ENCODE measurements around the gene CYP1A2.
"Not testable (repeated sequence)": the region's sequence is repeated elsewhere in the genome, so short reads cannot be mapped to it uniquely, and the experiment has no call there.

Gene CYP1A2

DNA sequence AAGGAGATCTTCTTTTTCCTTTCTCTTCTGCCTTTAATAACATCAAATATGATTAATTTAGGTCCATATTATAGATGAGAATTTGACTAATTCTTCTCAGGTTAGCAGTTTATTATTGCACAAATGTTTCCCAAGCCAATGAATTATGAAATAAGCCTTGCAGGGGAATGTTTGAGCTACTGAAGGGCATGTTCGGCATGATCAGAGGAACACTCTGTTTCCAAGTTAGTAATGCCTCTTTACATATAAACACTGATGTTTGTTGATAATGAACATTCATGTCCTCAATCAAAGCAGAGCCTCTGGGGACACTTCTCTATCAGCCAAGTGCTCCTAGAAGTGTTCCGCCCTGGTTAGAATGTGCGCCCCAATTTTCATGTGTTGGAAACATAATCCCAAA is 13.3 kb upstream of the CYP1A2 start:
- CTCF ChIA-PET, result interaction anchor here (0.7 to 1.1 kb wide), 2 partner anchors 10 to 15 kb away, joined by 3 read pairs; no protein-coding TSS in a partner anchor

DNA sequence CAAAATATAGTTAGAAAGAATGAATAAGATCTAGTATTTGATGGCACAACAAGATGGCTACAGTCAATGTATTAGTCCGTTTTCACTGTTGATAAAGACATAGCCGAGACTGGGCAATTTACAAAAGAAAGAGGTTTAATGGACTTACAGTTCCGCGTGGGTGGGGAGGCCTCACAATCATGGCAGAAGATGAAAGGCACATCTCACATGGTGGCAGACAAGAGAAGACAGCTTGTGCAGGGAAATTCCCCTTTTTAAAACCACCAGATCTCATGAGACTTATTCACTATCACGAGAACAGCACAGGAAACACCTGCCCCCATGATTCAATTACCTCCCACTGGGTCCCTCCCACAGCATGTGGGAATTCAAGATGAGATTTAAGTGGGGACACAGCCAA is 10.4 kb upstream of the CYP1A2 start:
- ChIA-PET CTCF (interaction anchor here (0.6 kb wide), 2 partner anchors 33 to 265 kb away, joined by 3 to 6 read pairs; no protein-coding TSS in a partner anchor), POLR2A (ENCODE audit: low non-redundant PET) (interaction anchor here (0.6 kb wide), 1 partner anchor 41 kb away, joined by 3 read pairs; no protein-coding TSS in a partner anchor)
- not testable (repeated sequence) for DNase-seq (ENCODE audit: low spot score); H3K27ac ChIP-seq

More for the DNA sequence above, 13.3 kb upstream of the CYP1A2 start:
- TF ChIP-seq, protein P1, sequence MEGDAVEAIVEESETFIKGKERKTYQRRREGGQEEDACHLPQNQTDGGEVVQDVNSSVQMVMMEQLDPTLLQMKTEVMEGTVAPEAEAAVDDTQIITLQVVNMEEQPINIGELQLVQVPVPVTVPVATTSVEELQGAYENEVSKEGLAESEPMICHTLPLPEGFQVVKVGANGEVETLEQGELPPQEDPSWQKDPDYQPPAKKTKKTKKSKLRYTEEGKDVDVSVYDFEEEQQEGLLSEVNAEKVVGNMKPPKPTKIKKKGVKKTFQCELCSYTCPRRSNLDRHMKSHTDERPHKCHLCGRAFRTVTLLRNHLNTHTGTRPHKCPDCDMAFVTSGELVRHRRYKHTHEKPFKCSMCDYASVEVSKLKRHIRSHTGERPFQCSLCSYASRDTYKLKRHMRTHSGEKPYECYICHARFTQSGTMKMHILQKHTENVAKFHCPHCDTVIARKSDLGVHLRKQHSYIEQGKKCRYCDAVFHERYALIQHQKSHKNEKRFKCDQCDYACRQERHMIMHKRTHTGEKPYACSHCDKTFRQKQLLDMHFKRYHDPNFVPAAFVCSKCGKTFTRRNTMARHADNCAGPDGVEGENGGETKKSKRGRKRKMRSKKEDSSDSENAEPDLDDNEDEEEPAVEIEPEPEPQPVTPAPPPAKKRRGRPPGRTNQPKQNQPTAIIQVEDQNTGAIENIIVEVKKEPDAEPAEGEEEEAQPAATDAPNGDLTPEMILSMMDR (conservative IDR thresholded peaks at IDR 0.05; ENCODE audit: low read depth), result no peak
- POLR2A ChIA-PET (ENCODE audit: low non-redundant PET), result no interaction called here
- no peak overlapping the region for H3K27ac ChIP-seq
- no peak for DNase-seq (ENCODE audit: low spot score)

DNA sequence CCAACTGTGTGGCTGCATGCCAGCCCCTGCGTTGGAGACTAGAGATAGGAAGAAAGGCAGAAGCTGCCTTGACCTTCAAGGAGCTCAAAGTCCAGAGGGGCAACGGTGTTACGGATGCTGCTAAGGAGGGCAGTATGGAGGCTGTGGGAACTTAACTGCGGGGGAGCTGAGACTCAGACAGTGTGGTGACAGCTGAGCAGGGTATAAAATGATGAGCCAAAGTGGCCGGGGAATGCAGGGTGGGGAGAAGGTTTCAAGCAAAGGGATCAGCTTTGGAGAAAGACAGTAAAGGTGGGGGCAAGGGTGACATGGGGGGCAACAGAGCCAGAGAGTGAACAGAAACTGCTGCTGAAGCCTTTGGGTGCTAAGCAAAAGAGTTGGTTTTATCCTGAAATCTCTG is 6.2 kb upstream of the CYP1A2 start:
- CTCF ChIA-PET, result interaction anchor here (2.0 kb wide), 1 partner anchor 26 kb away, joined by 4 read pairs; no protein-coding TSS in a partner anchor
- no peak for DNase-seq (ENCODE audit: low spot score)
- H3K27ac ChIP-seq, result no peak overlapping the region
- TF ChIP-seq, protein P1 (conservative IDR thresholded peaks at IDR 0.05; ENCODE audit: low read depth), result no peak
- POLR2A ChIA-PET (ENCODE audit: low non-redundant PET), result no interaction called here

DNA sequence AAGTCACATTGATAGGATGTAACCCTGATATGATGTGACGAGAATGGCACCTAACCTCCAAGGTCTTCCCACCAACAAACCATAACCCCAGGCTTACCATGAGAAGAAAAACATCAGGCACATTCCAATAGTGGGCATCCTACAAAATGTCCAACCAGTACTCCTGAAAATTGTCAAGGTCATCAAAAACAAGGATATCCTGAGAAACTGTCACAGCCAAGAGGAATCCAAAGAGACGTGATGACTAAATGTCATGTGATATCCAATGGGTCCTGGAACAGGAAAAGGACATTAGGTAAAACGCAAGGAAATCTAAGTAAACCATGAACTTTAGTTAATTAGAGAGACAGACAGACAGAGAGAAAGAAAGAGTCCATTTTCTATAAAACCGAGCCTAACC is 2.3 kb upstream of the CYP1A2 start:
- DNase-seq (ENCODE audit: low spot score), result no peak
- POLR2A ChIA-PET (ENCODE audit: low non-redundant PET), result no interaction called here
- TF ChIP-seq, protein P1 (conservative IDR thresholded peaks at IDR 0.05; ENCODE audit: low read depth), result no peak
- H3K27ac ChIP-seq, result no peak overlapping the region
- CTCF ChIA-PET, result interaction anchor here (0.6 to 0.8 kb wide), 2 partner anchors 26 to 44 kb away, joined by 3 to 5 read pairs; no protein-coding TSS in a partner anchor

DNA sequence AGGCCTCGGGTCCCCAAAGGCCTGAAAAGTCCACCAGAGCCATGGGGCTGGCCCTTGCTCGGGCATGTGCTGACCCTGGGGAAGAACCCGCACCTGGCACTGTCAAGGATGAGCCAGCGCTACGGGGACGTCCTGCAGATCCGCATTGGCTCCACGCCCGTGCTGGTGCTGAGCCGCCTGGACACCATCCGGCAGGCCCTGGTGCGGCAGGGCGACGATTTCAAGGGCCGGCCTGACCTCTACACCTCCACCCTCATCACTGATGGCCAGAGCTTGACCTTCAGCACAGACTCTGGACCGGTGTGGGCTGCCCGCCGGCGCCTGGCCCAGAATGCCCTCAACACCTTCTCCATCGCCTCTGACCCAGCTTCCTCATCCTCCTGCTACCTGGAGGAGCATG is 1.2 kb downstream of the CYP1A2 start:
- no peak overlapping the region for H3K27ac ChIP-seq
- TF ChIP-seq, protein P1 (conservative IDR thresholded peaks at IDR 0.05; ENCODE audit: low read depth), result no peak
- CTCF ChIA-PET, result interaction anchor here (0.6 to 2.5 kb wide), 4 partner anchors 15 to 21 kb away, joined by 3 to 10 read pairs (median 4); no protein-coding TSS in a partner anchor
- POLR2A ChIA-PET (ENCODE audit: low non-redundant PET), result no interaction called here
- no peak for DNase-seq (ENCODE audit: low spot score)

DNA sequence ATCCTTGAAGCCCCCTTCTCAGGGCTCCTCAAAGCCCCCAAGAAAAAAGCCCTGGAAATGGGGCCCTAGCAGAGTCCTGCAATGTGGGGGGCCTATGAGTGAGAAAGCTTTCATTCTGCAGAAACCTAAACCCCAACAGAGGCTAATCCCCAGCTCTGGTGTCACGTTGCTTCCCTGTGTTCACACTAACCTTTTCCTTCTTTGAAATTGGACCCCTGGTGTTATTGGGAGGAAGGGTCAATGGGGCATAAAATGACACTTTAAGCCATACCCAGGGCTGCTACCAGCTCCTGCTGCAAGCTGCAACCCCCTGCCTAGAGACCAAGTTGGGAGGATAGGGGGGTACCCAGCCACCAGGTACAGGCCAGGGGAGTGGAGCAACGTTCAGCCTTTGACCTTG is 2.1 kb downstream of the CYP1A2 start:
- no peak overlapping the region for H3K27ac ChIP-seq
- TF ChIP-seq, protein P1 (conservative IDR thresholded peaks at IDR 0.05; ENCODE audit: low read depth), result no peak
- no peak for DNase-seq (ENCODE audit: low spot score)
- ChIA-PET CTCF (interaction anchor here (1.2 to 2.5 kb wide), 2 partner anchors 18 to 119 kb away, joined by 6 to 10 read pairs; no protein-coding TSS in a partner anchor), POLR2A (ENCODE audit: low non-redundant PET) (no interaction called here)

DNA sequence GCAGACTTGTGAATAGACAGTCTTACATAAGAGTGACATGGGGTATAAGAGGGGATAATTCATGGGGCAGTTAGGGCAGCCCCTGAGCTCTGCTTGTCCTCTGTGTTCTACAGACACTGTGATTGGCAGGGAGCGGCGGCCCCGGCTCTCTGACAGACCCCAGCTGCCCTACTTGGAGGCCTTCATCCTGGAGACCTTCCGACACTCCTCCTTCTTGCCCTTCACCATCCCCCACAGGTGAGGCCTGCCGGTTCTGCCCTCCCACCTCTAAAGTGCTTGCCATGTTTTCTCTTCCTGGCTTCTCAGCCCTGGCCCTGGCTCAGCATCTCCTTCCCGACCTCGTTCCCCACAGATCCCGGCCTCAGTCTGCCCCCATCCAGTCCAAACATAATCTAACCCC is 3.4 kb downstream of the CYP1A2 start:
- DNase-seq (ENCODE audit: low spot score), result no peak
- H3K27ac ChIP-seq, result no peak overlapping the region
- TF ChIP-seq, protein P1 (conservative IDR thresholded peaks at IDR 0.05; ENCODE audit: low read depth), result no peak
- ChIA-PET POLR2A (ENCODE audit: low non-redundant PET) (no interaction called here), CTCF (interaction anchor here (2.5 kb wide), 1 partner anchor 17 kb away, joined by 10 read pairs; no protein-coding TSS in a partner anchor)
